Stomach (tissue), 4 donors: ENCODE measurements around the gene HELZ2.

ENCODE experiments used
- POLR2A ChIP-seq, 4 donors: fragments of 450-650 bp; IDR thresholded peaks; one replicate each; pipeline ENCODE4 v1.6.1; 2016; ENCODE audit warnings: antibody characterized with exemption in 4 of 4, control low read depth in 2 of 4, mild to moderate bottlenecking in 1 of 4, moderate library complexity in 1 of 4
- POLR2AphosphoS5 ChIP-seq, 3 donors: sonication (generic); formaldehyde crosslinking; IDR thresholded peaks; one replicate each; pipeline ENCODE4 v1.6.1; 2016; ENCODE audit warnings: antibody characterized with exemption in 3 of 3
- TF ChIP-seq, protein P1 (sequence below), 7 experiments: fragments of 450-650 bp in 4 of 7; fragments of 200-600 bp in 3 of 7; sonication (generic) in 3 of 7; IDR thresholded peaks; one replicate each; pipeline ENCODE4 v1.5.1; 2016 to 2019; ENCODE audit warnings: antibody characterized with exemption in 7 of 7, control low read depth in 2 of 7, mild to moderate bottlenecking in 1 of 7

DNA sequence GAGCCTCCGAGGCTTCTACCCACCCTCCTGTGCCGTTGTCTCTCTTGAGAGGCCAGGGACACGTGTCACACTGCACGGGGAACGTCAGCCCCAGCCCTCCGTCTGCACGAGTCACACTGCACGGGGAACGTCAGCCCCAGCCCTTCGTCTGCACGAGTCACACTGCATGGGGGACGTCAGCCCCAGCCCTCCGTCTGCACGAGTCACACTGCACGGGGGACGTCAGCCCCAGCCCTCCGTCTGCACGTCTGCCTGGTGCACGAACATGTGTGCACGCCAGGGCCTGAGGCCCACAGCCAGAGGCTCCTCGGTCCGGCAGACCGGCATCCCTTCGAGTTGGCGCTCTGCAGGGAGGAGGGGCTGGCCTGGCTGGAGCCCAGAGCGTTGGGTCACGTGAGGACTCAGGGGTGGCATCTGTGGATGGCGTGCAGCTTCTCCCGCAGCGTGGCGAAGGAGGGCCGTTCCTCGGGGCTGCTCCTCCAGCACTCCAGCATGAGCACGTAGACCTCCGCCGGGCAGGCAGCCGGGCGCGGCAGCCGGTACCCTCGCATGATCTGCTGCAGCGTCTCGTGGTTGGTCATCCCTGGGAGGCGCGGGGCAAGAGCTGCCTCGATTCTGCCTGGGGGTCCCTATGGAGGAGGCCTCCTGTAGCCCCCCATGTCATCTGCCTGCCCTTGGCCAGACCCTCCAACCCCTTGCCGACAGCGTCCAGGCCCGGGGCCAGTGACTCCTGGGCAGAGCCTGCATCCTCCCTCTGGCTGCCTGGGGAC, 33.4 kb downstream of the HELZ2 start:
- TF ChIP-seq, protein P1, sequence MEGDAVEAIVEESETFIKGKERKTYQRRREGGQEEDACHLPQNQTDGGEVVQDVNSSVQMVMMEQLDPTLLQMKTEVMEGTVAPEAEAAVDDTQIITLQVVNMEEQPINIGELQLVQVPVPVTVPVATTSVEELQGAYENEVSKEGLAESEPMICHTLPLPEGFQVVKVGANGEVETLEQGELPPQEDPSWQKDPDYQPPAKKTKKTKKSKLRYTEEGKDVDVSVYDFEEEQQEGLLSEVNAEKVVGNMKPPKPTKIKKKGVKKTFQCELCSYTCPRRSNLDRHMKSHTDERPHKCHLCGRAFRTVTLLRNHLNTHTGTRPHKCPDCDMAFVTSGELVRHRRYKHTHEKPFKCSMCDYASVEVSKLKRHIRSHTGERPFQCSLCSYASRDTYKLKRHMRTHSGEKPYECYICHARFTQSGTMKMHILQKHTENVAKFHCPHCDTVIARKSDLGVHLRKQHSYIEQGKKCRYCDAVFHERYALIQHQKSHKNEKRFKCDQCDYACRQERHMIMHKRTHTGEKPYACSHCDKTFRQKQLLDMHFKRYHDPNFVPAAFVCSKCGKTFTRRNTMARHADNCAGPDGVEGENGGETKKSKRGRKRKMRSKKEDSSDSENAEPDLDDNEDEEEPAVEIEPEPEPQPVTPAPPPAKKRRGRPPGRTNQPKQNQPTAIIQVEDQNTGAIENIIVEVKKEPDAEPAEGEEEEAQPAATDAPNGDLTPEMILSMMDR (IDR thresholded peaks at IDR 0.05) = no peak
- TF ChIP-seq POLR2A (IDR thresholded peaks at IDR 0.05) = no peak
- no peak for TF ChIP-seq POLR2AphosphoS5 (IDR thresholded peaks at IDR 0.05)
